Karpas-422 (cell line): ENCODE results near the gene LILRB4. TPM values are rescaled to one million over a fixed set of nuclear protein-coding genes. Genes with fewer than 3 reads are reported as not detected.
"Not testable (repeated sequence)": the region's sequence is repeated elsewhere in the genome, so short reads cannot be mapped to it uniquely, and the experiment has no call there.

Experiments
- DNase-seq: peaks from one replicate; pipeline ENCODE4 v3.0.0-alpha.2; 2015
- H2AFZ ChIP-seq: fragments of 200-600 bp; sonication (generic); 2 replicates; pipeline ENCODE4 v1.6.1; 2014; ENCODE audit warnings: antibody characterized with exemption, low read length, mixed read lengths
- H3K27ac ChIP-seq: fragments of 200-600 bp; sonication (generic); 2 replicates; pipeline ENCODE4 v1.5.1; 2014; ENCODE audit warnings: mild to moderate bottlenecking, low read length, moderate library complexity
- H3K27me3 ChIP-seq: fragments of 200-600 bp; sonication (generic); 2 replicates; pipeline ENCODE4 v1.6.1; 2014; ENCODE audit warnings: low read length, mixed read lengths
- H3K36me3 ChIP-seq: fragments of 200-600 bp; sonication (generic); 2 replicates; pipeline ENCODE4 v1.6.1; 2014; ENCODE audit warnings: low read length, mixed read lengths; ENCODE audit not compliant: insufficient read depth
- H3K4me1 ChIP-seq: fragments of 200-600 bp; sonication (generic); 2 replicates; pipeline ENCODE4 v1.6.1; 2014; ENCODE audit warnings: mild to moderate bottlenecking, low read length, mixed read lengths
- H3K4me2 ChIP-seq: fragments of 200-600 bp; sonication (generic); 2 replicates; pipeline ENCODE4 v1.6.1; 2014; ENCODE audit warnings: low read length, low read depth, mild to moderate bottlenecking; ENCODE audit not compliant: poor library complexity, severe bottlenecking
- H3K4me3 ChIP-seq: fragments of 200-600 bp; sonication (generic); 2 replicates; pipeline ENCODE4 v1.5.1; 2014; ENCODE audit warnings: mild to moderate bottlenecking, antibody characterized with exemption, low read length, mixed read lengths
- H3K79me2 ChIP-seq: fragments of 200-600 bp; sonication (generic); 2 replicates; pipeline ENCODE4 v1.6.1; 2014; ENCODE audit warnings: mild to moderate bottlenecking, low read length, mixed read lengths
- H3K9ac ChIP-seq: fragments of 200-600 bp; sonication (generic); 2 replicates; pipeline ENCODE4 v1.6.0; 2014; ENCODE audit warnings: low read length
- H3K9me2 ChIP-seq: fragments of 200-600 bp; sonication (generic), shearing (Covaris generic); replicated peaks from 2 replicates; pipeline ENCODE4 v1.6.0; 2014; ENCODE audit warnings: mild to moderate bottlenecking, low read length, moderate library complexity; ENCODE audit not compliant: insufficient read depth
- H3K9me3 ChIP-seq: fragments of 300-700, 200-600 bp; sonication (generic); 2 replicates; pipeline ENCODE4 v1.6.1; 2014; ENCODE audit warnings: low read length, mixed read lengths
- H4K20me1 ChIP-seq: fragments of 200-600 bp; sonication (generic); 2 replicates; pipeline ENCODE4 v1.6.1; 2014; ENCODE audit warnings: mild to moderate bottlenecking, antibody characterized with exemption, low read length, low read depth; ENCODE audit not compliant: insufficient read depth
- total RNA-seq: library from RNA; depleted of rRNA; stranded (reverse); fragments of >200 nt; shearing (Covaris generic); gene quantifications from 2 replicates; pipeline ENCODE4 v1.2.3, GENCODE V29; 2014; ENCODE audit warnings: low replicate concordance

Gene LILRB4
- total RNA-seq, 1 experiment from 2014 or later: not detected

DNA sequence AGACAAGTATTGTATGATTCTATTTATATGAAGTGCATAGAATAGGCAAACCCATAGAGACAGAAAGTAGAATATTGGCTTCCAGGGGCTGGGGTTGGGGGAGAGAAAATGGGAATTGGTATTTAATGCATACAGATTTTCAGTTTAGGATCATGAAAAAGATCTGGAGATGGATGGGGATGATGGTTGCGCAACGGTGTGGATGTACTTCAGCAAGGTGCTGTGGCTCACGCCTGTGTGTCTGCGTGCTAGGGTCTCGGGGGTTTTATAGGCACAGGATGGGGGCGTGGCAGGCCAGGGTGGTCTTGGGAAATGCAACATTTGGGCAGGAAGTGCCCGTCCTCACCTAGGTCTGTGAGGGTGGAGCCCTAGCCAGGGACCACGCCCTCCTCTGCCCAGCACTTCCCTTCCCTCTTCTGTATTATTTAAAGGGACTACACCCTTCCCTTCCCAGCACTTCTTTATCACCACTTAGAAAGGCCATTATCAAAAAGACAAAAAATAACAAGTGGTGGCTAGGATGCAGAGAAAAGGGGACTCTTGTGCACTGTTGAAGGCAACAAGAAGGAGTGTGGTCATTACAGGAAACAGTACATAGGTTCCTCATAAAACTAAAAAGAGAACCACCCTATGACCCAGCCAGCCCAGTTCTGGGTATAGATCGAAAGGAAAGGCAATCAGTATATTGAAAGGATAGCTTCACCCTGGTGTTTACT, 29.0 kb downstream of the LILRB4 start:
- no peak for DNase-seq
- Histone ChIP-seq H3K36me3 (no peaks in the 10 kb centered on the region), H3K4me1 (no peaks in the 10 kb centered on the region), H2AFZ (no peak overlapping the region), H3K9me2 (no peaks in the 10 kb centered on the region), H3K9ac (no peak overlapping the region), H3K79me2 (no peaks in the 10 kb centered on the region), H3K27me3 (no peaks in the 10 kb centered on the region), H3K9me3 (no peaks in the 10 kb centered on the region), H3K4me3 (no peak overlapping the region), H3K27ac (no peak overlapping the region), H4K20me1 (no peaks in the 10 kb centered on the region), H3K4me2 (no peak overlapping the region)

DNA sequence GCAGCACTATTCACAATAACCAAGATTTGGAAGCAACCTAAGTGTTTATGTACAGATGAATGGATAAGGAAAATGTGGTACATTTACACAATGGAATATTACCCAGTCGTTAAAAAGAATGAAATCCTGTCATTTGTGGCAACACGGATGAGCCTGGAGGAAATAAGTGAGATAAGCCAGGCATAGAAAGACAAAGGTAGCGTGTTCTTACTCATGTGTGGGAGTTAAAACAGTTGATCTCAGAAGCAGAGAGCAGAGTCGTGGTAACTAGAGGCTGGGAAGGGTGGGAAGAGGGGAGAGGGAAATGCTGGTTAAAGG, 29.5 kb downstream of the LILRB4 start:
- Histone ChIP-seq H3K4me2 (no peak overlapping the region), H4K20me1 (no peaks in the 10 kb centered on the region), H2AFZ (no peak overlapping the region), H3K4me1 (no peaks in the 10 kb centered on the region), H3K9ac (no peak overlapping the region), H3K27ac (no peak overlapping the region), H3K36me3 (no peaks in the 10 kb centered on the region), H3K9me3 (no peaks in the 10 kb centered on the region), H3K27me3 (no peaks in the 10 kb centered on the region), H3K4me3 (no peak overlapping the region), H3K9me2 (no peaks in the 10 kb centered on the region), H3K79me2 (no peaks in the 10 kb centered on the region)
- no peak for DNase-seq

DNA sequence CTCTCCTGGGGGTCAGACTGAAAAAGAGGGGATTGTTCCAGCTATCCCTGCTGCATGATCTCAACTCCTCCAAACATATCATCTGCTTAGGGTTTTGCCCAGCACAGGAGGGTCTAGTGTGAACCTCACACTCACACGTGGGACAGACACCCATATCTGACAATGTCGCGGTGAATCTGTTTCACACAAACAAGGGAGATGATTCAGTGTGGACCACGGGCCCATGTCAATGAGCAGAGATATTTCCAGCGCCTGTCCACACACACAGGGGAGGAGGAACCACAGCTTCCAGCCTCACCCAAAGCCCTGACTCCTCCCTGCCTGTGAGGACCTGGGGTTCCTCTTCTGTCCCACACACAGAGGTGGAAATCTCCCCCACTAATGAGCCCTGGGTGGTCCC, 31.9 kb downstream of the LILRB4 start:
- no peak overlapping the region for H2AFZ ChIP-seq
- H4K20me1 ChIP-seq: no peaks in the 10 kb centered on the region
- no peak overlapping the region for H3K4me2 ChIP-seq
- no peaks in the 10 kb centered on the region for H3K27me3 ChIP-seq
- H3K36me3 ChIP-seq: no peaks in the 10 kb centered on the region
- DNase-seq: no peak
- H3K9me3 ChIP-seq: no peaks in the 10 kb centered on the region
- H3K79me2 ChIP-seq: no peaks in the 10 kb centered on the region
- no peak overlapping the region for H3K4me3 ChIP-seq
- H3K9me2 ChIP-seq: no peaks in the 10 kb centered on the region
- H3K9ac ChIP-seq: no peak overlapping the region
- H3K4me1 ChIP-seq: no peaks in the 10 kb centered on the region
- no peak overlapping the region for H3K27ac ChIP-seq

- Histone ChIP-seq H4K20me1 (no peaks in the 10 kb centered on the region), H3K4me3 (no peak overlapping the region), H3K9ac (no peak overlapping the region), H3K4me2 (no peak overlapping the region), H3K9me3 (no peaks in the 10 kb centered on the region), H3K4me1 (no peaks in the 10 kb centered on the region), H3K36me3 (no peaks in the 10 kb centered on the region), H2AFZ (no peak overlapping the region), H3K27me3 (no peaks in the 10 kb centered on the region), H3K79me2 (no peaks in the 10 kb centered on the region), H3K27ac (no peak overlapping the region), H3K9me2 (no peaks in the 10 kb centered on the region)
- DNase-seq: no peak
Measured at GRCh38 chr19:54696117-54696548, 33.3 kb downstream of the LILRB4 start.

GRCh38 chr19:54696766-54697165, 34.0 kb downstream of the LILRB4 start:
- Histone ChIP-seq H2AFZ (no peak overlapping the region), H3K27me3 (no peaks in the 10 kb centered on the region), H3K4me3 (no peak overlapping the region), H3K27ac (no peak overlapping the region), H3K36me3 (no peaks in the 10 kb centered on the region), H4K20me1 (no peaks in the 10 kb centered on the region), H3K9me3 (no peaks in the 10 kb centered on the region), H3K4me1 (no peaks in the 10 kb centered on the region), H3K4me2 (no peak overlapping the region), H3K9me2 (no peaks in the 10 kb centered on the region), H3K79me2 (no peaks in the 10 kb centered on the region), H3K9ac (no peak overlapping the region)
- DNase-seq: no peak

DNA sequence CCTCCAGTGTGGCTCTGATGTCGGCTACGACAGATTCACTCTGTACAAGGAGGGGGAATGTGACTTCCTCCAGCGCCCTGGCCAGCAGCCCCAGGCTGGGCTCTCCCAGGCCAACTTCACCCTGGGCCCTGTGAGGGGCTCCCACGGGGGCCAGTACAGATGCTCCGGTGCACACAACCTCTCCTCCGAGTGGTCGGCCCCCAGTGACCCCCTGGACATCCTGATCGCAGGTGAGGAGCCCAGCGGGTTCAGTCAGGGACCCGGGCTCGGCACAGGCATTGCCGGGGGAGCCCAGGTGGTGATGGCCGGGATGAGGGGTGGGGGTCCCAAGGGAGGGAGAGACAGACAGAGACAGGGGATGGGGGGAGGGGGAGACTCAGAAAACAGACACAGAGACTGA, 34.9 kb downstream of the LILRB4 start:
- not testable (repeated sequence) for H3K9ac ChIP-seq, H3K27me3 ChIP-seq, H4K20me1 ChIP-seq, H3K4me1 ChIP-seq, H3K36me3 ChIP-seq, H3K9me3 ChIP-seq, H3K9me2 ChIP-seq, H3K4me2 ChIP-seq, H3K79me2 ChIP-seq, H2AFZ ChIP-seq, DNase-seq, H3K4me3 ChIP-seq, H3K27ac ChIP-seq

- Histone ChIP-seq H3K9ac (no peak overlapping the region), H3K27ac (no peak overlapping the region), H3K79me2 (no peaks in the 10 kb centered on the region), H3K4me2 (no peak overlapping the region), H4K20me1 (no peaks in the 10 kb centered on the region), H3K9me3 (no peaks in the 10 kb centered on the region), H3K36me3 (no peaks in the 10 kb centered on the region), H3K4me1 (no peaks in the 10 kb centered on the region), H3K9me2 (no peaks in the 10 kb centered on the region), H3K4me3 (no peak overlapping the region), H3K27me3 (no peaks in the 10 kb centered on the region), H2AFZ (no peak overlapping the region)
- no peak for DNase-seq
Measured at GRCh38 chr19:54704928-54705327, 42.1 kb downstream of the LILRB4 start.

GRCh38 chr19:54707962-54708361, 45.2 kb downstream of the LILRB4 start:
- Histone ChIP-seq H3K36me3 (no peaks in the 10 kb centered on the region), H3K27ac (no peak overlapping the region), H3K9ac (no peak overlapping the region), H3K79me2 (no peaks in the 10 kb centered on the region), H3K4me2 (no peak overlapping the region), H3K4me1 (no peaks in the 10 kb centered on the region), H3K27me3 (no peaks in the 10 kb centered on the region), H3K9me2 (no peaks in the 10 kb centered on the region), H3K4me3 (no peak overlapping the region), H4K20me1 (no peaks in the 10 kb centered on the region), H2AFZ (no peak overlapping the region), H3K9me3 (no peaks in the 10 kb centered on the region)
- DNase-seq: no peak

GRCh38 chr19:54708781-54709180, 46.0 kb downstream of the LILRB4 start:
- H3K9me3 ChIP-seq: no peaks in the 10 kb centered on the region
- H2AFZ ChIP-seq: no peak overlapping the region
- H3K9ac ChIP-seq: no peak overlapping the region
- H3K36me3 ChIP-seq: no peaks in the 10 kb centered on the region
- no peak overlapping the region for H3K4me2 ChIP-seq
- H3K4me3 ChIP-seq: no peak overlapping the region
- H3K4me1 ChIP-seq: no peaks in the 10 kb centered on the region
- no peak overlapping the region for H3K27ac ChIP-seq
- H3K79me2 ChIP-seq: no peaks in the 10 kb centered on the region
- H3K9me2 ChIP-seq: no peaks in the 10 kb centered on the region
- H3K27me3 ChIP-seq: no peaks in the 10 kb centered on the region
- H4K20me1 ChIP-seq: no peaks in the 10 kb centered on the region
- DNase-seq: no peak
